ENCODE results near the gene GPRASP1.
"Not testable (repeated sequence)": the region's sequence is repeated elsewhere in the genome, so short reads cannot be mapped to it uniquely, and the experiment has no call there.

GPRASP1 gene, protein sequence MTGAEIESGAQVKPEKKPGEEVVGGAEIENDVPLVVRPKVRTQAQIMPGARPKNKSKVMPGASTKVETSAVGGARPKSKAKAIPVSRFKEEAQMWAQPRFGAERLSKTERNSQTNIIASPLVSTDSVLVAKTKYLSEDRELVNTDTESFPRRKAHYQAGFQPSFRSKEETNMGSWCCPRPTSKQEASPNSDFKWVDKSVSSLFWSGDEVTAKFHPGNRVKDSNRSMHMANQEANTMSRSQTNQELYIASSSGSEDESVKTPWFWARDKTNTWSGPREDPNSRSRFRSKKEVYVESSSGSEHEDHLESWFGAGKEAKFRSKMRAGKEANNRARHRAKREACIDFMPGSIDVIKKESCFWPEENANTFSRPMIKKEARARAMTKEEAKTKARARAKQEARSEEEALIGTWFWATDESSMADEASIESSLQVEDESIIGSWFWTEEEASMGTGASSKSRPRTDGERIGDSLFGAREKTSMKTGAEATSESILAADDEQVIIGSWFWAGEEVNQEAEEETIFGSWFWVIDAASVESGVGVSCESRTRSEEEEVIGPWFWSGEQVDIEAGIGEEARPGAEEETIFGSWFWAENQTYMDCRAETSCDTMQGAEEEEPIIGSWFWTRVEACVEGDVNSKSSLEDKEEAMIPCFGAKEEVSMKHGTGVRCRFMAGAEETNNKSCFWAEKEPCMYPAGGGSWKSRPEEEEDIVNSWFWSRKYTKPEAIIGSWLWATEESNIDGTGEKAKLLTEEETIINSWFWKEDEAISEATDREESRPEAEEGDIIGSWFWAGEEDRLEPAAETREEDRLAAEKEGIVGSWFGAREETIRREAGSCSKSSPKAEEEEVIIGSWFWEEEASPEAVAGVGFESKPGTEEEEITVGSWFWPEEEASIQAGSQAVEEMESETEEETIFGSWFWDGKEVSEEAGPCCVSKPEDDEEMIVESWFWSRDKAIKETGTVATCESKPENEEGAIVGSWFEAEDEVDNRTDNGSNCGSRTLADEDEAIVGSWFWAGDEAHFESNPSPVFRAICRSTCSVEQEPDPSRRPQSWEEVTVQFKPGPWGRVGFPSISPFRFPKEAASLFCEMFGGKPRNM (N-terminal part only)
- 57.8 to 132 reads per million in 2 donors for total RNA-seq

DNA sequence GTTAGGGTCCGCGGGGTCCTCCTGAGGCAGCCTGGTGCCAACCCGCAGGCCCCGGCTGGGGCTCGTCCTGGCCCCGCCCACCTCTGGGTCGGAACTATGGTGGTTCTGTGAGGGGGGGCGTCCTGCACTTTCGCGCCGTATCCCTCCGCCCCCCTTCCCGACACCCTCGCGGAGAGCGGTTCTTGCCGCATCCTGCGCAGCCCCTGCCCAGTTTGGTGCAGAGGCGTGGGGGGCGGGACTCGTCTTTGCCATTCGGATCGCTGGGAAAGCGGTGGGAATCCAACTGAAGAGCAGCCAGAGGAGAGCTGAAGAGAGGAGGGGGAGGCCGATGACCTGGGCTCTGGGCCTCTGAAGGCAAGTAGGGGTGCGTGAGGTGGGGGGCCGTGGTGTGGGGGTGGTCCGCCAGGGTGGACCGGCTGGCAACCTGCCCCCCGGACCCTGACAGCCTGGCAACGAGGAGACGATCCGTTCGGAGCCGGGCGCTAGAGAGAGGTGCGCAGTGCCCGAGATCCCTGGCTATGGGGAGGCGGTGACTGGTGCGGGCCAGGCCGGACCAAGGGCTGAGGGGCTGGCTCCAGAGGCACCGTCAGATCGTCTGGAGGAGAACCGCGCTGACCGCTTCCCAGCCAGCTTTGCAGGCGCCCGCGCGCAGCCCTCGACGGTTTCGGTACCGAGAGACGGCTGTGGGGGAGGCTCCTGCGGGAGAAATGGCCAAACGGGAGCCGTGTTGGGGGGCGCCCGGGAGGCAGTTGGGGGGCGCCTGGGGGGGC is at the start of gene GPRASP1:
Gene GPRASP1 (plus strand): TSS at position 242 of the 770 bp plus-strand sequence. CDS start 2,431 bp downstream, outside the sequence.
- peak; percentile 46 for DNase-seq

DNA sequence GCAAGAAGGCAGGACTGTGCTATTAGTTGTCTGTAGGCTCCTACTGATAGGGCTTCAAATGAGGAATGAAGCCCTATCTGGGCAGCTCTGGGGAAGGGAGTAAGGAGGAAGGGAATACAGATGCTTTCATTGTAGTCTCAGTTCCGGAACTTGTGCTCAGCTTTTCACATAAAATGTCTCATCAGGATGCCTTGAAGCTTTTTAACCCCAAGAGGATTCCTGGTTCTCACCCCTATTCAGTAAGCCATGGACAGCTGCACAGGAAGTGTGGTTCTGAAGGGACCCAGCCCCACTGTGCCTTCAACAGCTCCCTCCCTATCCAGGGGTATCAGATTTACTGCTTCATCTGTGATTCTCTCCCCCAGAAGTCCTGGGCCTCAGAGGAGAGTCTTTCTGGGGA is 47.0 kb upstream of the GPRASP1 start:
- DNase-seq = no peak

DNA sequence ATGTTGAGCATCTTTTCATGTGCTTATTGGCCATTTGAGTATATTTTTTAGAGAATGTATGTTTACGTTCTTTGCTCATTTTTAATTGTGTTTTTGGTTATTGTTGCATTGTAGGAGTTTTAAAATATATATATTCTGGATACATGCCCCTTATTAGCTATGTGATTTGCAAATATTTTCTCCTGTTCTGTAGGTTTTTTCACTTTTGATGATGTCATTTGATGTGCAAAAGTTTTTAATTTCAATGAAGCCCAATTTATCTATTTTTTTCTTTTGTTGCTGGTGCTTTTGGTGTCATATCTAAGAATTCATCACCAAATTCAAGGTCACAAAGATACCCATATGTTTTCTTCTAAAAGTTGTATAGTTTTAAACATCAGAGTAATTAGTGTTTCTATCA is 45.2 kb upstream of the GPRASP1 start:
- no peak for DNase-seq

DNA sequence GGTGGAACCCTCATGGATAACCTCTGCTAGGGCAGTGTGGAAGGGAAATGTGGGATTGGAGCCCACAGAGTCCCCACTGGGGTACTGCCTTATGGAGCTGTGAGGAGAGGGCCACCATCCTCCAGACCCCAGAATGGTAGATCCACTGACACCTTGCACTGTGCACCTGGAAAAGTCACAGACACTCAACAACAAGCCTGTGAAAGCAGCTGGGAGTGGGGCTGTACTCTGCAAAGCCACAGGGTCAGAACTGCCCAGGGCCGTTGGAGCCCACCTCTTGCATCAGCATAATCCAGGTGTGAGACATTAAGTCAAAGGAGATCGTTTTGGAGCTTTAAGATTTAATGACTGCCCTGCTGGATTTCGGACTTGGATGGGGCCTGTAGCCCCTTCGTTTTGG is 40.4 kb upstream of the GPRASP1 start:
- no peak for DNase-seq

DNA sequence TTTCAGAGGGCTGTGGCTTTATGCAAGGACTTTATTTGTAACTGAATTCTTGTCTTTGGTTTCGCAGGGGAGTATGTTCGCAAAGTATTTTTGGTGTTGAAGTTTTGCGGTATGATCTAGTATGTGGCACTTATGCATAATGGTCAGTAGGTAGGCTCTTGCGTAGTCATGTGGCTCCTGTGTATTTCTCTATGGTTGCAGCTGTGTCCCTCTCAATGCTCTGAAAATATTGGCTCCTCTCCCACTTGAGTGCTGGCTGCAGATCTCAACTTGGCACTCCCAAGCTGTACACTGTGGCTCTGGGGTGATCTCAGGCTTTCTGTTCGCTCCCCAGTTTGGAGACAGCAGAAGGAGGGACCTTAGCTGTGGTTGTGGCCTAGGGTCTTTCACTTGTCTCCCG is 27.2 kb upstream of the GPRASP1 start:
- DNase-seq = no peak

DNA sequence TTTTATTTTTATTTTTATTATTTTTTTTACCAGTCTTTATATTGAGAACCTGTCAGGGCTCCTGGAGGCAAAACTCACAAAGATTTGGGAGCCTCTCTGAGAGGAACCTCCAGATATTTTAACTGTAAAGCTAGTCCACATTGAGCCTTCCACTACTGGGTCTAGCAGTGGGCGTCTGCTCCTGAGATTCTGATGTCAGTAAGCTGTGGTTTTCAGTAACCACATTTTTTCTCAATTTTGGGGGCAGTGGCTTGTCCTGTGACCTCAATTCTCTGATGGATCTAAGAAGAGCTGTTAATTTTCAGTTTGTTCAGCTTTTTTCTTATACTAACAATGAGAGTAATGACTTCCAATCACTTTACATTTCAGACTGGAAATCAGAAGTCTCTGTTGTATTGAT is 23.6 kb upstream of the GPRASP1 start:
- no peak for DNase-seq

DNA sequence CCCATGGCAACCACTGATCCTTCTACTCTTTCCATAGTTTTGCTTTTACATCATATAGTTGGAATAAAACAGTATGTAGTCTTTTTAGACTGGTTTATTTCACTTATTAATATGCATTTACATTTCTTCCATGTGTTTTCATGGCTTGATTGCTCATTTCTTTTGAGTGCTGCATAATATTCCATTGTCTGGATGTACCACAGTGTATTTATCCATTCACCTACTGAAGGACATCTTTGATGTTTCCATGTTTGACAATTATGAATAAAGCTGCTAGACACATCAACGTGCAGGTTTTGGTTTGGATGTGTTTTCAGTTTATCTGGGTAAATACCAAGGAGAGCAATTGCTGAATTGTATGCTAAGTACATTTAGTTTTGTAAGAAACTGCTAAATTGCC is 13.7 kb upstream of the GPRASP1 start:
- no peak for DNase-seq

DNA sequence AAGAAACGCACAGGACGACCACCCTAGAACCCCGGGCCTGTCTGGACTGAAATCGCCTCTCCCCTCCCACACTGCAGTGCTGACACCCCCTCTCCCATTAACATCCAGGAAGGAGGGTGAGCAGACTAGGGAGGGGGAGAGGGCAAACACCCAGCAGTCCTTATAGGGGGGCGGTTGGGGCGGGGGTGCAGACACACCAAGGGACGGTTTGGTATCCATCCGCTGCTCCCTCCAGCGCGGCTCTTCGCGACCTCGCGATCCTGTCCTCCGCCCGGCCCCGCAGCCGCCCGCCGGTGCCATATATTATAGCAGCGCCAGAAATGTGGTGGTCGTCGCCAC is 411 bp upstream of the GPRASP1 start:
- DNase-seq = no peak

DNA sequence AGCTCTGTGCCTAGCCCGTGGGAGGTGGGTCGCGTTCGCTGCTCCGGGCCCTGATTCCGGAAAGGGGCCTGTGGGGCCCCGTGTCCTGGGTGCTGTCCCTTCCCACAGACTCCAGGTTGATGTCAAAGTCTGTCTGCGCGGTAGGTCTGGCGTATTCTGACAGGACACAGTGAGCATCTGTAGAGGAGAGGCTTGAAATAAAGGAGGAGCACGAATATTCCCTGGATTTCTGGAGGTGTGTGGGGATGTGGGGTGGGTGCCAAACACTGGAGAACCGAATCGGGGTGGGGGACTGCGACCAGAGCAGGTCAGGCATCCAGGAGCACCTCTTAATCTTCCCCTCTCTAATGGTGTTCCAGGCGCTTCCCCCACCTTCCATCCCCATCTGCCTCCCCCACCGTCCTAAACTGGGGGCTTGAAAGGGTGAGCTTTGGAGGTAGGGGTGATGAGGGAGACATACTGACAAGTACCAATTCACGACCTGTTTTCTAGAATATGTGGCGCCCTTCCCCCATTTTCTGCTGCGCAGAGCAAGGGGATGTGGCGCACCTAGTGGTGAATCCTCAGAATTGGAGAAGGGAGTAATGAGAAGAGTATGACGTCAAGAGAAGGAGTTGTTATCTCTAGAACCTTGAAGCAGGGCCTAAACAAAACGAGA is 877 bp downstream of the GPRASP1 start:
- DNase-seq = no peak

DNA sequence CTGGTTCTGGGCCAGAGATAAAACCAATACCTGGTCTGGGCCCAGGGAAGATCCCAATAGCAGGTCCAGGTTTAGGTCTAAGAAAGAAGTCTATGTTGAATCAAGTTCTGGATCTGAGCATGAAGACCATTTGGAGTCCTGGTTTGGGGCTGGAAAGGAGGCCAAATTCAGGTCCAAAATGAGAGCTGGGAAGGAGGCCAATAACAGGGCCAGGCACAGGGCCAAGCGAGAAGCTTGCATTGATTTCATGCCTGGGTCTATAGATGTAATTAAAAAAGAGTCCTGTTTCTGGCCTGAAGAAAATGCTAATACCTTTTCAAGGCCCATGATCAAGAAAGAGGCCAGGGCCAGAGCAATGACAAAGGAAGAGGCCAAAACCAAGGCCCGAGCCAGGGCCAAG is 3.4 kb downstream of the GPRASP1 start:
- no peak for DNase-seq

DNA sequence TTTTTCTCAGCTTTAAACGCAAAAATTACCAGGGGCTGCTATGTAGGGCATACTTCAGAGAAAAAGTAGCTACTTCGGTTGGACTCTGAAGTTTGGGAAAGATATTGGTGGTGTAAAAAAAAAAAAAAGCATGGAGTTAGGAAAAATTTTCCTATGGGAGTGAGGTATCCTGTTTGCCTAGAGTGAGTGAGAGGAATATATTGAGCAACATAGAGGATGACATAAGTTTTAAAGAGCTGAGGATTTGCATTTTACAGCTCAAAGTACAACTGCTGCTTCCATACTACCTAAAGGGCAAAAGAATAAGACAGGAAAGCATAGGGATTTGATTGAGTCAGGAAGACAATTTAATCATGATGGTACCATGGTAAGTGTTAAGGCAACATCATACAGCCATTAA is 7.3 kb downstream of the GPRASP1 start:
- no peak for DNase-seq

DNA sequence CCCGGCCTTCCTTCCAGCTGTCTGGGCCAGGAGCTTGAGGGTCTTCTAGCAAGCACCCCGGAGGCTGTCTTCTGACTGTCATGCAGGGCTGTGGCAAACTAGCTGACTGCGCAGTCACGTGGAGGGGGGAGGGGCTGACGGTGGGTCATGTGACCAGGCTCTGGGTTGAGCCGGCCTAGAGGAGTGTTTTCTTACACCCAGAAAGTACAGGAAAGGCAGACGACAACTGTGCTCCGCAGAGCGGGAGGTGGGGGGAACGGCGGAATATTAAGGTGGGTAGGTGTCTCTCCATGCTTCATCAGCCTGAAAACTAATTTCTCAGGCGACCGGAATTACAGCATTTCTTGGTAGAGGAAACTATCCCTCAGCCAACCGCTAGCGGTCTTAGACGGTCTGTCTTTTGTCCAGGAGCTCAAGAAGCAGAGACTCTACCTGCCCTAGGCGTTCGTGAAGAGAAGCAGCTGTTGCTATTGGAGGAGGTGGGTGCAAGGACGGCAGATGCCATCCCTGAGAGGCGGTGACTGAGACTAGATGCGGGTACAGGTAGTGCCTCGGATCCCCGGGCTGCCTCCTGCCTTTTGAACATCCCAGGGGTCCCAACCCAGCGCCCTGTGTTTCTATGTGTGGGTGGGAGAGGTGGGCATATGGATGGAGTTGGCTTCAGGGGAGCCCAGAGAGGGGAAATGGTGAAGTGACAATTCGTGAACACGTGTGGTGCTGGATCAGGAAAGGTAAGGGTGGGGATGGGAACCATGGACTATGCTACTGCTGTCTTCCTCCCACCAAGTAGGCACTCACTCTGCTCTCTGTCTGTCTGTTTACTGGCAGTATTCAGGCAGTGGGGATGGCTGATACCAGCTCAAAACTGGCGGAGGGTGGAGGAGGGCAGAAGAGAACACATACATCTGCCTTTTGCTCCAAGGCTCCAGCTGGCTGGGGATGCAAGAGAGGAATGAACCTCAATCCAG is 8.8 kb downstream of the GPRASP1 start:
- DNase-seq = peak; percentile 60

DNA sequence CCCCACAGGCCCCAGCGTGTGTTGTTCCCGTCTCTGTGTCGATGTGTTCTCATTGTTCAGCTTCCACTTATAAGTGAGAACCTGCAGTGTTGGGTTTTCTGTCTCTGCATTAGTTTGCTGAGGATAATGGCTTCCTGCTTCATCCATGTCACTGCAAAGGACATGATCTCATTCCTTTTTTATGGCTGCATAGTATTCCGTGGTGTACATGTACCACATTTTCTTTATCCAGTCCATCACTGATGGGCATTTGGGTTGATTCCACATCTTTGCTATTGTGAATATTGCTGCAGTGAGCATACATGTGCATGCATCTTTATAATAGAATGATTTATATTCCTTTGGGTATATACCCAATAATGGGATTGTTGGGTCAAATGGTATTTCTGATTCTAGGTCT is 12.5 kb downstream of the GPRASP1 start:
- DNase-seq = not testable (repeated sequence)

DNA sequence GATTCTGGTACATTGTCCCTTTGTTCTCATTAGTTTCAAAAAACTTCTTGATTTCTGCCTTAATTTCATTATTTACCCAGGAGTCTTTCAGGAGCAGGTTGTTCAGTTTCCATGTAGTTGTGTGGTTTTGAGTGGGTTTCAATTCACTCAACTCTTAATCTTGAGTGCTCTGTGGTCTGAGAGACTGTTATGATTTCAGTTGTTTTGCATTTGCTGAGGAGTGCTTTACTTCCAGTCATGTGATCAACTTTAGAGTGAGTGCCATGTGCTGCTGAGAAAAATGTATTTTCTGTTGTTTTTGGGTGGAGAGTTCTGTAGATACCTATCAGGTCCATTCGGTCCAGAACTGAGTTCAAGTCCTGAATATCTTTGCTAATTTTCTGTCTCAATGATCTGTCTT is 15.8 kb downstream of the GPRASP1 start:
- DNase-seq = not testable (repeated sequence)

DNA sequence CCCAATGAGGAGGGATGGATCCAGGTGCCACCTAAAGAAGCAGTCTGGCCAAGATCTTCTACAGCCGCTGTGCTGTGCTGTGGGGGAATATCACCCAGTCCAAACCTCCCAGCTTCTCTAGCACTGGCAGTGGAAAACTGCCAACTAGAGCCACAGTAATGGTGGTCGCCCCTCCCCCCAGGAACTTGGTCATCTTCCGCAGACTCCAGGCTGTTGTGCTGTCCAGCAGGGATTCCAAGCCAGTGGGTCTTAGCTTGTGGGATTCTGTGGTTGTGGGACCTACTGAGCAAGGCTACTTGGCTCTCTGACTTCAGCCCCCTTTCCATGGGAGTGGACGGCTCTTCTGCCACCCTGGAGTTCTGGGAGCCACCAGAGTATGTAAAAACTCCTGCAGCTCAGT is 18.2 kb downstream of the GPRASP1 start:
- DNase-seq = no peak

DNA sequence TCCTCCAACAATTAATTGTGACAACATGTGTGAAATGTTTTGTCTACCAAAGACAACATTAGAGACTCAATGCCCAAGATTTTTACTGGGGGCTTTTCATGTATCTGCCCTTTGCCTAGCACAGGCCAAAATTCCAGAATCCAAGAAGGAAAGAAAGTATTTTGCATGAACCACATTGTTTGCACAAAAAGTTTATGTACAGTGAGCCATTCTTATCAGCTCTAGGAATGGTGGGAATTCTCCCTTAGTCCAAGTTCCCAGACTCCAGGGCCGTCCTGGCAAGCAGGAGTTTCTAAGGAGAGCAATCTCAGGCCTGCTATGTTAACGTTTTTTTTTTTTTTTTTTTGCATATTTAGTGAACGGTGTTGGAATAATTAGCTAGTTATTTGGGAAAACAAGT is 21.6 kb downstream of the GPRASP1 start:
- DNase-seq = no peak

DNA sequence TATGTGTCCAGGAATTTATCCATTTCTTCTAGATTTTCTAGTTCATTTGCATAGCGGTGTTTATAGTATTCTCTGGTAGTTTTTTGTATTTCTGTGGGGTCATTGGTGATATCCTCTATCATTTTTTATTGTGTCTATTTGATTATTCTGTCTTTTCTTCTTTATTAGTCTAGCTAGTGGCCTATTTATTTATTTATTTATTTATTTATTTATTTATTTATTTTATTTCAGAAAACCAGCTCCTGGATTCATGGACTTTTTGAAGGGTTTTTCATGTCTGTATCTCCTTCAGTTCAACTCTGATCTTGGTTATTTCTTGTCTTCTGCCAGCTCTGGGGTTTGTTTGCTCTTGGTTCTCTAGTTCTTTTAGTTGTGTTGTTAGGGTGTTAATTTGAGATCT is 26.2 kb downstream of the GPRASP1 start:
- DNase-seq = not testable (repeated sequence)

DNA sequence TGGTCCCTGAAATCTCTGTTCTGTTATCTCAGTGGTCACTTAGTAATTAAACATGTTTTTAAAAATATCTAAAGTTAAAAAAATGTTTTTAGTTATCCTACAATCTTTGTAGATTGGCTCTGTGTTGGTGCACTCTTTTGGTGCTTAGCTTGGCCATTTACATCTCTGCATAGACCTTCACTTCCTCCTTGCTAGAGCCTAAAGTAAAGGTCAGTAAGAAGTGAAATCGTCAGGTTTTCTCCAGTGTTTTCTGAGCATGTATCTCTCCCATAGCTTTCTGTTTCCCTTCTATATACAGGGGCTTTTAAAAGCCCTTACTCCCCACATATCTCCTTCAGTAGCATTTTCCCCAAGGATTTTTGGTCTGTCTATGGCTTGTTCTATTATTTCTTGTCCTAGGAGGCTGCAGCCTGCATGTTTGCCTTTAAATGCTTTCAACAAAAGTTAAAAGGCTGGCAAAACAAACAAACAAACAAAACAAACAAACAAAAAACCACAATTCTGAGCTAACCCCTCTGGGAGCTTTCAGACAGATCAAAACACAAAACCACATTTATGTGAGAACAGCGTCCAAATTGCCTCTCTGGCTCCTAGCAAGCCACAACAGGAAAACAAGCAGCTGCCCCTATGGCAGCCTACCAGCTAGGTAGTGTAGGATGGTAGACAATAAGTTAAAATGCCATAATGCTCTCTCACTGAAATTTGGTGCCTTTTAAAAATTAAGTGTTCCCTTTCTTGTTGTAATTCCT is 33.7 kb downstream of the GPRASP1 start:
- DNase-seq = no peak

DNA sequence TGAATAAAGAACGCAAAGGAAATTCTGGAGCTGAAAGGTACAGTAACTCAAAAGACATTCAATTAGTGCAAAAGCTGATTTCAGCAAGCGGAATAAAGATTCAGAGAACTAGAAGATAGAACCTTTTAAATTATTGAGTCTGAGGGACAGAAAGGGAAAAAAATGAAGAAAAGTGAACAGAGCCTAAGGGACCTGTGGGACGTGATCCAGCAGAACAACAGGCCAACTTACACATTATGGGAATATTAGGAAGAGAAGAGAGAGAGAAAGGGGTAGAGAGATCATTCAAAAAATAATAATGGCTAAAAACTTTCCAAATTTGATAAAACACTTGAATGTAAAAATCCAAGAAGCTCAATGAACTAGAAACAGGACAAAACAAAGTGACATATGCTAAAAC is 43.5 kb downstream of the GPRASP1 start:
- no peak for DNase-seq

DNA sequence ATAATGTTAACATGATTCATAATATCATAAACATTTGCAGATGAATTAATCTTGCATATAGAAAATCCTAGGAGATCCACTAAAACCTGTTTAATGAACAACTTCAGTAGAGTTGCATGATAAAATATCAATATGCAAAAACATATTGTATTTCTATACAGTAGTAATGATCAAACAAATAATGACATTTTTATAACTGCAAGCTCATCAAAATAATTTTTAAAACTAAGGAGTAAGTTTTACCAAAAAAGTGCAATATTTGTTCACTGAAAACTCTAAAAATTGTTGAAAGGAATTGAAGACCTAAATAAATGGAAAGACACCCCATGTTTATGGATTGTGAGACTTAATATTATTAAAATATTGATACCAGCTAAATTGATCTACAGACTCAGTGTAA is 45.0 kb downstream of the GPRASP1 start:
- no peak for DNase-seq
